ENCODE data around the gene FBXL3.
"Not testable (repeated sequence)": the region's sequence is repeated elsewhere in the genome, so short reads cannot be mapped to it uniquely, and the experiment has no call there.

The FBXL3 gene

GRCh38 chr13:77026255-77026860, 601 bp downstream of the FBXL3 start:
- peak; percentile 73 for DNase-seq

GRCh38 chr13:77022341-77022740, 4.6 kb downstream of the FBXL3 start:
- no peak for DNase-seq

- no peak for DNase-seq
Observed at GRCh38 chr13:77019756-77020155, 7.2 kb downstream of the FBXL3 start.

- no peak for DNase-seq
Observed at GRCh38 chr13:77016888-77017623, 9.9 kb downstream of the FBXL3 start.

- DNase-seq = no peak
Observed at GRCh38 chr13:77016251-77016812, 10.6 kb downstream of the FBXL3 start.

- DNase-seq = no peak
Observed at GRCh38 chr13:77014906-77015685, 11.9 kb downstream of the FBXL3 start.

- DNase-seq = no peak
Observed at GRCh38 chr13:77013853-77014542, 13.0 kb downstream of the FBXL3 start.

- not testable (repeated sequence) for DNase-seq
Observed at GRCh38 chr13:77009719-77010118, 17.2 kb downstream of the FBXL3 start.

- DNase-seq = no peak
Observed at GRCh38 chr13:77009011-77009410, 17.9 kb downstream of the FBXL3 start.

- not testable (repeated sequence) for DNase-seq
Observed at GRCh38 chr13:77008337-77008736, 18.6 kb downstream of the FBXL3 start.

GRCh38 chr13:77002590-77003190, 24.3 kb downstream of the FBXL3 start:
- no peak for DNase-seq

- DNase-seq = no peak
Observed at GRCh38 chr13:77001963-77002587, 24.9 kb downstream of the FBXL3 start.

- no peak for DNase-seq
Observed at GRCh38 chr13:77001540-77001939, 25.4 kb downstream of the FBXL3 start.

GRCh38 chr13:77000475-77000874, 26.5 kb downstream of the FBXL3 start:
- no peak for DNase-seq

GRCh38 chr13:76994281-76994680, 32.7 kb downstream of the FBXL3 start:
- no peak for DNase-seq

- no peak for DNase-seq
Observed at GRCh38 chr13:76993473-76993872, 33.5 kb downstream of the FBXL3 start.

GRCh38 chr13:76993021-76993420, 33.9 kb downstream of the FBXL3 start:
- no peak for DNase-seq

GRCh38 chr13:76992548-76993001, 34.4 kb downstream of the FBXL3 start:
- no peak for DNase-seq

GRCh38 chr13:76991796-76992547, 35.0 kb downstream of the FBXL3 start, which contains the start of gene CLN5:
TSS of gene CLN5 (plus strand) at chr13:76992081. CDS start at chr13:76992099, 18 bp downstream.
- DNase-seq = peak; percentile 85

- peak; percentile 87 for DNase-seq
Observed at GRCh38 chr13:76991432-76991795, 35.5 kb downstream of the FBXL3 start.

- no peak for DNase-seq
Observed at GRCh38 chr13:76983676-76984075, 43.3 kb downstream of the FBXL3 start.

Measured in NK-92 treated with Interleukin-12 subunit alpha and Interleukin-12 subunit beta, amount 100 ng/mL, for 24 hours (cell line).